Measurements from ENCODE around the gene HMX1.

Gene HMX1

GRCh38 chr4:8891646-8892555 is 20.3 kb upstream of the HMX1 start:
- no peak for DNase-seq

DNA sequence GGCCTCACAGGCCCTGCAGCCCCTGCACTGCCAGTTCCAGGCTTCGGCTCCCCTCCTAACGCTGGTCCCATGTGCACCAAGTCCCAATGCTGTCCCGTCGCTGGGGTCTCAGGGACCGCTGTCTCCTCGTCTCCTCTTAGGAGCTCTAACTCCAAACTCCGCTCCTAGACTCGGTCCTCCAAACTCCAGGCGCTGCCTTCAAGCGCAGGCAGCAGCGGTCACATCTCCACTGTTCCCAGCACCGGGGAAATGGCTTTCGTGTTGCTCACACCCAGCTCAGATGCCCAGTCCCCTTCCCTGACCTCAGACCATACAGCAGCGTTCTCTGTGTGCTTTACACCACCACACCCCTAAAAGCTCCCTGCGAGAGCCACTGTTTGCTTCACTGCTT is 19.6 kb upstream of the HMX1 start:
- DNase-seq = no peak

- no peak for DNase-seq
Observed at GRCh38 chr4:8888856-8889255, 17.2 kb upstream of the HMX1 start.

- no peak for DNase-seq
Observed at GRCh38 chr4:8886612-8887406, 15.2 kb upstream of the HMX1 start.

DNA sequence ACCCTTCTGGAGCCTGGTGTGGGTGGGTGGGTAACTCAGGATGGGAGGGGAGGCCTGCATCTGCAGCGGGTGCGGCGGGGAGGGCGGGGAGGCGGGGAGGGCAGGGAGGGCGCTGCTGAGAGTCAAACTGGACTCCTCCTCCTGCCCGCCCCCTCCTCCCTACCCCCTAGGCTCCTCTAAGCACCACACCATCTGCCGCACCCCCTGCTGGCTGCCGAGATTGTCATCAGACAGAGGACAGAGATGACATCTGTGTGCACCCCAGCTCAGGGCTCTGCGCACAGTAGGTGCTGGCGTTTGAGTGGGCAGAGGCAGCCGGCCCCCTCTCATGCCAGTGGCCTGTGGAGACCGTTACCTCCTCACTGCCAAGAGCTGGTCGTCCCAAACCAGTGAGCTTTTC is 10.6 kb upstream of the HMX1 start:
- DNase-seq = no peak

GRCh38 chr4:8880851-8881250 is 9.2 kb upstream of the HMX1 start:
- no peak for DNase-seq

DNA sequence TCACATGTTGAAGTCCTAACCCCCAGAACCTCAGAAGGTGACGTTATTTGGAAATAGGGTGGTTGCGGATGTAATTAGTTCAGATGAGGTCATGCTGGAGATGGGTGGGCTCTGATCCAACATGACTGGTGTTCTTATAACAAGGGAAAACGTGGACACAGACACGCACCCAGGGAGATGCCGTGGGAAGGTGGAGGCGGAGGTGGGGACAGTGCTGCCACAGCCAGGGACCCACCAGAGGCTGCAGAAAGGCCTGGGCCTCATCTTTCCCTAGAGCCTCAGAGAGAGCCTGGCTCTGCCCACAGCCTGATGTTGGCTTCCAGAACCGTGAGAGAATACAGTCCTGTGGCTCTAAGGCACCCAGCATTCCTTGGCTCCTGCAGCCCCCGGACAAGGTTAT is 7.9 kb upstream of the HMX1 start:
- DNase-seq = no peak

DNA sequence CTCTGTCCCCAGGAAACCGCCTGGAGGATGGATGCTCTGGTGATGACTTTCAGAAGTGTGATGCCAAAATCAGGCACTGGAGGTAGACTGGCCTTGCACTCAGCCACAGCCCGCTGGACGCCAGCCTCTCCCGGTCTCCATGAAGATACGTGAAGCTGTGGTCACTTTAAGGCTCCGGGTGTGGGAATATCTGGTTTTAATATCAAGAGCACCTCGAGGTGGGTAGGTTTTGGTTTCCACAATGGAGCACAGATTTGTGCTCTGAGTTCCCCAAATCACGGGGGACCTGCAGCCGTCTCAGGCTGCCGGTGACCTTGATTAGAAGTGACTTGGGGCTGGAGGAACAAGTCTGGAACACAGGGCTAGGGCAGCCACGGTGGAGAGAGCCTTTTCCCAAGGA is 6.8 kb upstream of the HMX1 start:
- no peak for DNase-seq

- no peak for DNase-seq
Observed at GRCh38 chr4:8877780-8878040, 6.1 kb upstream of the HMX1 start.

GRCh38 chr4:8876982-8877779 is 5.5 kb upstream of the HMX1 start:
- DNase-seq = no peak

DNA sequence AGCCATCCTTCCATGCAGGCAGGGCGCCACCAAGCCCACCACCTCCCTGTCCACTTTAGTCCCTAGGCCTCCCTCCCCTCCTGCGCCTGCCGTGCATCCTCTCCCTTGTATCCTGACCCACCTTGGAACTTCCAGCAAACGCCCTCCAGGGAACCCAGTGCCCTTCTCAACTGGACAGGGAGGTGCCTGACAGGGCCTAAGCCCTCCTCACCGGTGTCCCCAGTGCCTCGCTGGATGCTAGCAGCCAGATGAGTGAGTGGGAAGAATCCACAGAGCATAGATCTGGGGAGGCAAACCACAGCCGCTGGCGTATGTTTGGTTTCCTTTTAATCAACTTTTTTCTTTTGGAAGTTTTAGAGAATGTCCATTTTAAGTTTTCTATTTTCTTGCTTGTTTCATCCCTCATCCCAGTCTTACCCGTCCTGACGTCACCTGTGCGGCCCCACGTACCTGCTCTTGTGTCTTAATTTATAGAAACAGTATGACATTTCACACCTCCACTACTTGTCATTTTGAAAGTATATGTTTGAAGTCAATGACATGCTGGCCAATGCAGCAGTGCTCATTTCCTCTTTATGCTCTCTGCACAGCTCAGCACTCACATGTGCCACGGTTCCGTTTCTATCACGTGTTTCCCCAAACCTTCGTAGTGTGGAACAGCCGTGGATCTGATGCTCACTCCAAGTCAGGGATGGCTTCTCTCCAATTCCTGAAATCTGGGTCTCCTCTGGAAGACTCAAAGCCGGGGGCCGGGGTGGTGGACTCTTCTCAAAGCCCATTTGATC is 3.4 kb upstream of the HMX1 start:
- no peak for DNase-seq

DNA sequence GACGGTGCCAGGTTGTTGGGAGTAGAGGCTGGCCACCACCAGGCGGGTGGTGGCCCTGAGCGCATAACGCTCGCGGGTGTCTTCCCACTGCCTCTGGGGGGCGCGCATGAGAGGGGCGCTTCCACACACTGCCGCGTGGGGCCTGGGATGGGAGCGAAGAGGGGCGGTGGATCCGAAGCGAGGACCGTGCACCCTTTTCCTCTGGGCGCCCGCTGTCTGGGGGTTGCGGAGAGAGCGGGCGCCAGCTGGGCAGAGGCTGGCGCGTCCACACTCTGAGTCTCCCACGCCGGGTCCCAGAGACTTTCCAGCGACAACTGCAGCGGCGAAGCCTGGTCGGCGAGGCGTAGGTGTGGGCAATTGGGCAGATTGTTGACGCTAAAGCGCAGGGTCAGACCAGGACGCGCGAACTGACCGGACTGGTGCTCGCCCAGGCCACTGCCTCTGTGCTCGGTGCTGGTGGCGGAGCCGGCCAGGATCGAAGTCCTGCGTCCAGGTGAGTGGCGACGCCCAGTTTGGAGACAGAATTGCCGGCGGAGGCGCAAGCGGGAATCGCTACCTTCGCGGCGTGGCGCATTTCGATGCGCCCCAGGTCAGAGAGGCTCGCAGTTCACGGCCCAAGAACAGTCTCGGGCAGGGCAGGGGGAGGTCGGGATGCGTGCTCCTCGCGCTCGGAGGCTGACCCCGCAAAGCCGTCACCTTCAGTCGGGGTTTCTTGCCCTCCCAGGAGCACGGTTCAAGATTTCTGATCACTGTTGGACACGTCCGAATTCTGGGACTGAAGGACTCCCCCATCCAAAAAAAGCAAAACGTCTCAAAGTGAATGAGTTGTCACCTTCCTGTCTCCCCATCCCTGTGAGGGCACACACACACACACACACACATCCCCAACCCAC is 2.6 kb upstream of the HMX1 start:
- no peak for DNase-seq

DNA sequence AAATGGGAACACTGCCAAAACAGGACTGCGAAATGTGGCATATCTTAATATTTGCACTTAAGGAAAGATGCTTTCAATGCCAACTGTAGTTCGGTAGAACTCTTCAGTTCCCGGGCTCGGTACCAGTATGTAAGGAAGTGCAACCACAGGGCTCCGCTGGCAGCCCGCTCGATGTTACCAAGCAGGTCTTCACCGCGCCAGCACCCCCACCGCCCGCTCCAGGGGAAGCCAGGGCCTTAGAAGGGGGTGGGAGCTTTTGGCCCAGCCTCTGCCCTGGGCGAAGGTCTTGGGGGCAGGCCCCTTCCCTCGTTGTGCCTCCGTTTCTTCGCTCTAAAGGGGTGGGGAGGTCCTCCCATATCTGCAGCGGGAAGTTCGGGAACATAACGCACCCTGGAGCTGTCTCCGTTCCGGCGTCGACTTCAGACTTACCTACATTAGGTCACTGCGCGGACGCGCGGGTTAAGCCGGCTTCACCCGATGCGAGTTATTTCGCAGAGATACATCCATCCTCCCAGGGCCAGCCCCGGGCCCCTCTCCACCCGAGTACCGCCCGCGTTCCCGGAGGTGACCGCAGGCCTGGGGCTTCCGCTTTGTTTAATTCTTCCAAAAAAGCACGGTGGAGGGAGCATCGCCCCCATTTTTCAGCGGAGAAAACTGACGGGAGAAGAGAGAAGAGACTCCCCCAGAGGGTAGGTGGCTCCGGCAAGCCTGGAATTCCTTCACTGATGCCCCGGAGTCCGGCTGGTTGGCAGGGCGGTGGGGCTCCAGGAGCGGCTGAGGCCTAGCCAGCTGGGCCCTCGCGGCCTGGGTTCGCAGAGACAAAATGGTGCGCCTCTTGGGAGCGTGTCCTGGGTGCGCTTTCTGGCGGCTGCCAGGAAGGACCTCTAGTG is 1.0 kb upstream of the HMX1 start:
- DNase-seq = no peak

DNA sequence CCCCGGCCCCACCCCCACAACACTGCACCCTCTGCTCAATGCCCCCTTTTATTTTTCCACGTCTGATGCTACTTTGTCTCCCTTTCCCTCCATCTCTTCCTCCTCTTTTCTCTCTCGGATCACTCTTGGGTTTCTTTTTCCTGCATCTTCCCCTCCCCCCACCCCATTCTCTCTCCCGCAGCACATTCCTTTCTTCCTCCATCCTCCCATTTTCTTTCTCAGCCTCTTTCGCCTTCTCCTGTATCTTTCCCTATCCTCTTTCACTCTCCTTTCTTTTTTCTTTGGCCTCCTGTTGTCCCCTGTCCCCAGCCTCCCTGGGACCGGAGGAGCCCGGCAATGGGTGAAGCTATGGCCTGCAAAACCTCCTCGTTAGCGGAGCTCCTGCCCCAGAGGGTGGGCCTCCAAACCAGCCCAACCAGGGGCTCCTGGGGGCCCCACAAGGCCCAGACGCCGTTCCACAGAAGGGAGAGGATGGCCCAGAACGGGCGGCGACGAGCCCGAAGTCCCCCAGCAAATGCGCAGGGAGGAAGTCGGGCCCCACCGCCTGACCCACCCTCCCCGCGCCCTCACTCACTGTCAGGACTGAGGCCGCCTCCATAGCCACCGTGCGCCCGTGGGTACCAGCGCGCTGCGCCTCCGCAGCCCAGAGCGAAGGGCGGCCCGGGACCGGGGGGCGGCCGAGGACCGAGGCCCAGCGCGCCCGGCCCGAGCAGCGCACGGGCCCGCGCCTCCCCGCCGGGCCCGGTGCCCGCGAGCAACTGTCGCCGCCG is 807 bp downstream of the HMX1 start:
- DNase-seq = no peak

DNA sequence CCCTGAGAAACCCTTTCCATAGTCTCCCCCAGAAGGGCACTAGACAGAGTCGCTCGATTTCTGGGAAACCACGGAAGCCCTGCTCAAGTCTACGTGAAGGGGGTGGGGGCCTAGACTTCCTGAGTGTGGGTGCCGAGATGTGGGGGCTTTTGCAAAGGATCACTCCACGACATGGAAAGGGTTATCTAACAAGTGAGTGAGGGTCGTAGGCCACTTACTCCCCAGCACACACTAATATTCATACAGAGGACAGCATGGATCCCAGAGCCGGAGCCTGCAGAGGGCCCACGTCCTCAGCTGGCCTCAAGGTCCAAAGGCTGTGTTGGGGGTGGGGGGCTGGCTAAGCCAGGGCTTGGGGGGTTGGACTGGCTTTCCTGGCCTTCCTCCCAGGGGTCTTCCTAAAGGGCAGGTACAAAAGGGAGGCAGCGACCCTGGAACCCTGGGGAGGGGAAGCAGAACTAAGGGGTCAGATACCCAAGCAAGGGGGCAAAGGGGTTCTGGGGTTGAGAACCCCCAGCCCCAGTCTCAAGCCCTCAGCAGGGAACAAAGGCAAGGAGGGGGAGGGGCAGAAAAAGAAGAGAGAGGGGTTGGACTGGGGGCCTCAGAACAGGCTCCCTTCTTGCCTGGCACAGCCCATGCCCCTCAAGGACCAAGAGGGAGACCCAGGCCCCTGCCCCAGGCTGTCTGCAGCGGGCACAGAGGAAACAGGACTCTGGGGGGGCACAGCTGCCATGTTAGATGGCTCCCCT is 1.6 kb downstream of the HMX1 start:
- DNase-seq = no peak

- no peak for DNase-seq
Observed at GRCh38 chr4:8869002-8869897, 2.4 kb downstream of the HMX1 start.

DNA sequence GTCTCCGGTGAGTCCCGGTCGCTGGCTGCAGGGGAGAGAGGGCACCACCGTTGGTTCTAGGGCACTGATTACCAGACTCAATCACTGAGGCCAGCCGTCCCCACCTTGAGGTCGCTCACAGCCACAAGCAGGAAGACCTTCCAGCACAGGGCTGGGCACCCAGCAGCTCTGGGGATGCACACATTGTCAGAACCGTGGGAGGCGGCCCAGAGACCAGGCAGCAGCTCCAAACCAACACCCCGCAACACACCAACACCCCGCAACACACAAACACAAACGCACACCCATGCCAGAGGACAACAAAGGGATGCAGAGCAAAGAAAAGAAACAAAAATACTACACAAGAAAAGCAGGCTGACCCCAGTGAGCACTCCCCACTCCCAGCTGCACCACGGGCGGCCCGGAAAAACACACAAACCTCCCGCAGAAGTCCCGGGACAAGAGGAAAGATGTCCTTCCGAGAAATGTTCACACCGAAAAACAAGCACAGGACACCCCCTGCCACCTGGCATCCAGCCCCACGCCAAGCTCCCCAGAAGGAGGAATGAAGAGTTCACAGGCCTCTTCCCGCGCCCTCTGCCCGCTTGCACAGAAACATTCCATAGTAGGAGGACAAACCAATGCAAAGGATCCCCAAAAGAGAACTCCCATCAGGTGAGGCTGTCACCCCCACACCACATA is 3.2 kb downstream of the HMX1 start:
- no peak for DNase-seq

Data from T1000 (cell line).